Stimulated activated CD8-positive, alpha-beta memory T cell treated with anti-CD3 and anti-CD28 coated beads, Interleukin-2, amount 100 ng/mL, for 48 hours (primary cell): Measurements from ENCODE around the gene DLGAP1.

ENCODE experiments used
- DNase-seq, 2 donors: peaks; one replicate each; pipeline ENCODE4 v3.0.0-alpha.2; 2020; ENCODE audit warnings: low read depth in 2 of 2

Gene DLGAP1

GRCh38 chr18:4241090-4241617, 214.0 kb downstream of the DLGAP1 start:
- no peak for DNase-seq

- DNase-seq = no peak
These were observed 216.1 kb downstream of the DLGAP1 start for GRCh38 chr18:4238966-4239365.

- DNase-seq = no peak
These were observed 217.5 kb downstream of the DLGAP1 start for GRCh38 chr18:4237664-4238041.

- DNase-seq = no peak
These were observed 218.0 kb downstream of the DLGAP1 start for GRCh38 chr18:4236940-4237663.

GRCh38 chr18:4233468-4233867, 221.6 kb downstream of the DLGAP1 start:
- no peak for DNase-seq

GRCh38 chr18:4232656-4233055, 222.5 kb downstream of the DLGAP1 start:
- no peak for DNase-seq

GRCh38 chr18:4231260-4231659, 223.8 kb downstream of the DLGAP1 start:
- no peak for DNase-seq

- DNase-seq = no peak
These were observed 224.5 kb downstream of the DLGAP1 start for GRCh38 chr18:4230450-4231168.

- DNase-seq = no peak
These were observed 230.9 kb downstream of the DLGAP1 start for GRCh38 chr18:4224031-4224704.

- no peak for DNase-seq
These were observed 243.8 kb downstream of the DLGAP1 start for GRCh38 chr18:4211111-4211837.

- DNase-seq = no peak
These were observed 246.7 kb downstream of the DLGAP1 start for GRCh38 chr18:4208366-4208765.

GRCh38 chr18:4207383-4207985, 247.6 kb downstream of the DLGAP1 start:
- DNase-seq = no peak

GRCh38 chr18:4204438-4204720, 250.7 kb downstream of the DLGAP1 start:
- DNase-seq = no peak

- no peak for DNase-seq
These were observed 251.3 kb downstream of the DLGAP1 start for GRCh38 chr18:4203568-4204437.

GRCh38 chr18:4200399-4200798, 254.7 kb downstream of the DLGAP1 start:
- DNase-seq = no peak

- no peak for DNase-seq
These were observed 256.2 kb downstream of the DLGAP1 start for GRCh38 chr18:4198956-4199355.

- no peak for DNase-seq
These were observed 258.8 kb downstream of the DLGAP1 start for GRCh38 chr18:4196351-4196750.

GRCh38 chr18:4193086-4193485, 262.0 kb downstream of the DLGAP1 start:
- DNase-seq = no peak

- no peak for DNase-seq
These were observed 273.1 kb downstream of the DLGAP1 start for GRCh38 chr18:4181882-4182568.

- DNase-seq = no peak
These were observed 274.0 kb downstream of the DLGAP1 start for GRCh38 chr18:4181086-4181485.
